ENCODE data around the gene HSD17B12. TPM values are rescaled to one million over a fixed set of nuclear protein-coding genes. Genes with fewer than 3 reads are reported as not detected.

Gene HSD17B12
- total RNA-seq, 1 donor from 2014 or later = 48.4 TPM

- H3K4me1 ChIP-seq = no peaks in the 10 kb centered on the region
- no peak overlapping the region for H3K4me3 ChIP-seq
- DNase-seq (ENCODE audit: extremely low spot score in 2 of 2) = no peak
- intact Hi-C loops (cut with DNase I) = no loop called here
- H3K36me3 ChIP-seq = peaks cover 0 to 8% of the 10 kb centered on the region in 2 donors
- H3K27me3 ChIP-seq = no peaks in the 10 kb centered on the region
- H3K9me3 ChIP-seq = no peaks in the 10 kb centered on the region
- TF ChIP-seq POLR2A (IDR thresholded peaks at IDR 0.05) (no peak), POLR2AphosphoS5 (IDR thresholded peaks at IDR 0.05; ENCODE audit: insufficient read depth in 1 of 2, low read depth in 1 of 2) (no peak), CTCF (IDR thresholded peaks at IDR 0.05) (no peak)
- no peak overlapping the region for H3K27ac ChIP-seq
These were observed 173.2 kb downstream of the HSD17B12 start for GRCh38 chr11:43853781-43854180.

GRCh38 chr11:43856993-43857392 lies 176.5 kb downstream of the HSD17B12 start:
- Histone ChIP-seq H3K4me3 (no peak overlapping the region), H3K27ac (no peak overlapping the region), H3K36me3 (peaks cover 0 to 8% of the 10 kb centered on the region in 2 donors), H3K9me3 (no peaks in the 10 kb centered on the region), H3K27me3 (no peaks in the 10 kb centered on the region), H3K4me1 (no peaks in the 10 kb centered on the region)
- DNase-seq (ENCODE audit: extremely low spot score in 2 of 2) = no peak
- TF ChIP-seq POLR2A (IDR thresholded peaks at IDR 0.05) (no peak), CTCF (IDR thresholded peaks at IDR 0.05) (no peak), POLR2AphosphoS5 (IDR thresholded peaks at IDR 0.05; ENCODE audit: insufficient read depth in 1 of 2, low read depth in 1 of 2) (no peak)
- intact Hi-C loops (cut with DNase I) = no loop called here

- H3K27ac ChIP-seq = no peak overlapping the region
- H3K4me1 ChIP-seq = no peaks in the 10 kb centered on the region
- H3K9me3 ChIP-seq = no peaks in the 10 kb centered on the region
- DNase-seq (ENCODE audit: extremely low spot score in 2 of 2) = no peak
- intact Hi-C loops (cut with DNase I) = no loop called here
- H3K4me3 ChIP-seq = no peak overlapping the region
- no peak for TF ChIP-seq POLR2AphosphoS5 (IDR thresholded peaks at IDR 0.05; ENCODE audit: insufficient read depth in 1 of 2, low read depth in 1 of 2)
- no peaks in the 10 kb centered on the region for H3K27me3 ChIP-seq
- H3K36me3 ChIP-seq = no peaks in the 10 kb centered on the region
These were observed 180.6 kb downstream of the HSD17B12 start for GRCh38 chr11:43861141-43861540.

GRCh38 chr11:43866520-43866919 lies 186.0 kb downstream of the HSD17B12 start:
- no peaks in the 10 kb centered on the region for H3K4me1 ChIP-seq
- H3K36me3 ChIP-seq = no peaks in the 10 kb centered on the region
- H3K27me3 ChIP-seq = no peaks in the 10 kb centered on the region
- intact Hi-C loops (cut with DNase I) = no loop called here
- H3K9me3 ChIP-seq = no peaks in the 10 kb centered on the region
- no peak overlapping the region for H3K4me3 ChIP-seq
- TF ChIP-seq CTCF (IDR thresholded peaks at IDR 0.05) (no peak), POLR2AphosphoS5 (IDR thresholded peaks at IDR 0.05; ENCODE audit: insufficient read depth in 1 of 2, low read depth in 1 of 2) (no peak), POLR2A (IDR thresholded peaks at IDR 0.05) (no peak)
- no peak overlapping the region for H3K27ac ChIP-seq
- no peak for DNase-seq (ENCODE audit: extremely low spot score in 2 of 2)

GRCh38 chr11:43866969-43867368 lies 186.4 kb downstream of the HSD17B12 start:
- TF ChIP-seq POLR2A (IDR thresholded peaks at IDR 0.05) (no peak), POLR2AphosphoS5 (IDR thresholded peaks at IDR 0.05; ENCODE audit: insufficient read depth in 1 of 2, low read depth in 1 of 2) (no peak), CTCF (IDR thresholded peaks at IDR 0.05) (no peak)
- intact Hi-C loops (cut with DNase I) = no loop called here

More at GRCh38 chr11:43866969-43867368, 186.4 kb downstream of the HSD17B12 start:
- Histone ChIP-seq H3K36me3 (no peaks in the 10 kb centered on the region), H3K9me3 (no peaks in the 10 kb centered on the region), H3K27ac (no peak overlapping the region), H3K27me3 (no peaks in the 10 kb centered on the region), H3K4me3 (no peak overlapping the region), H3K4me1 (no peaks in the 10 kb centered on the region)
- no peak for DNase-seq (ENCODE audit: extremely low spot score in 2 of 2)
